Camera-type eye (tissue), 1 donor: Measurements from ENCODE around the gene OR6C4. TPM values are rescaled to one million over a fixed set of nuclear protein-coding genes. Genes with fewer than 3 reads are reported as not detected.

Source experiments
- total RNA-seq: library from RNA; depleted of rRNA; stranded (reverse); fragments of >200 nt; gene quantifications from one replicate; pipeline ENCODE4 v1.2.3, GENCODE V29; 2014

The OR6C4 gene
- not detected for total RNA-seq

DNA sequence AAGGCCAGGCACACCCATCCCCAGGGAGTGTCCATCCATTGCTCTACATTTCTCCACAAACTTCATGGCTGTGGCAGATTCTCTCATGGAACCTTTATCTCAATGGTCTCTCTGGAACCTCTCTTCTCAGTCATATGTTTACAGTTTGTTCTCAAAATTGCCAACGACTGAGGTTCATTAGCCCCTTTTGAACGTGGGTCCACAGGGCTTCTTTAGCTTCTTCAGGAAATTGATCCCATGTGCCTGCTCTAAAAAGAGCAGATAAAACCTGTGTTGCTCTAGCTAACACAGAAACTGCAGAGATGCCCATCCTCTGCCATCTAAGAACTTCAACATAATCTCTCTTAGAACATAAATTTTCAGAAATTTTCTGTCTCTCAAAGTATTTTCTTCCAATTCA lies at the start of gene OR6C4:
Gene OR6C4, plus strand, starts transcription at position 301 of the 400 bp plus-strand sequence. CDS start 1,625 bp downstream, outside the sequence.

DNA sequence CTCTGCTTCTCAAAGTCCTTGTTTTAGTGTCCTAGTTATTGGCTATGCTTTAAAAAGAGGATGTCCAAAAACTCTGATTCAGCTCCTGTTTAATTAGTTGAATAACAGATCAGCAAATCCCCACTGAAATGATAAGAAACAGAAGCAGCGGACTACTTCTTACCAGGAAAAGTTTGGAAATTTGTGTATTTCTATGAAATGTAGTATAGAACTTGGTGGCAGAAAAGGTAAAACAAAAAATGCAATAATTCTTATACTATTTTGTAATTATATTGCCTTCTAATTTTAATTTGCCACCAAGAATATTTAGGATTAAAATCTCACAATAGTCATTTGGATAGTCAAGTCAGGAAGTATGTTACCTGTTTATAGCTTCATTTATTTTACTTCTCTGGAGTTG lies 22.8 kb downstream of the OR6C4 start, which contains the start of gene OR2AP1:
Gene OR2AP1, plus strand, starts transcription at position 301 of the 400 bp plus-strand sequence. CDS start 1,947 bp downstream, outside the sequence.

Other genes starting within 250 kb of the OR6C4 start
- gene OR6C1, start 235.3 kb upstream of the OR6C4 start, total RNA-seq: not detected
- gene OR6C3, start 218.9 kb upstream of the OR6C4 start, total RNA-seq: not detected
- gene OR6C75, start 186.6 kb upstream of the OR6C4 start, total RNA-seq: not detected
- not detected for gene OR6C65, start 149.1 kb upstream of the OR6C4 start, total RNA-seq
- not detected for gene OR6C76, start 123.3 kb upstream of the OR6C4 start, total RNA-seq
- gene OR6C2, start 105.5 kb upstream of the OR6C4 start, total RNA-seq: not detected
- gene OR6C70, start 79.5 kb upstream of the OR6C4 start, total RNA-seq: not detected
- gene OR6C68, start 57.2 kb upstream of the OR6C4 start, total RNA-seq: not detected
- gene OR2AP1, start 22.9 kb downstream of the OR6C4 start, total RNA-seq: not detected
- not detected for gene OR10P1, start 87.3 kb downstream of the OR6C4 start, total RNA-seq
- gene ITGA7, start 158.3 kb downstream of the OR6C4 start, total RNA-seq: 54.5 TPM
- gene BLOC1S1, start 166.4 kb downstream of the OR6C4 start, total RNA-seq: 95.7 TPM
- 48.5 TPM for gene RDH5, start 170.8 kb downstream of the OR6C4 start, total RNA-seq
- gene CD63, start 179.4 kb downstream of the OR6C4 start, total RNA-seq: 307 TPM
- gene GDF11, start 193.5 kb downstream of the OR6C4 start, total RNA-seq: 22.3 TPM